HepG2 (cell line): Measurements from ENCODE around the gene ZFP90. TPM values are rescaled to one million over a fixed set of nuclear protein-coding genes. Genes with fewer than 3 reads are reported as not detected.
A peak's percentile ranks its signal among the peaks of the same experiment; 100 is the strongest.

Experiments
- BHLHE40 ChIP-seq: IDR thresholded peaks from 2 replicates; pipeline ENCODE4 v1.6.1; 2011; ENCODE audit warnings: low read length, improper control_type of control experiment
- BRCA1 ChIP-seq: sonication (generic); formaldehyde crosslinking; IDR thresholded peaks from 2 replicates; pipeline ENCODE4 v1.4.0; 2020; ENCODE audit warnings: missing genetic modification reagents
- CAMTA2 ChIP-seq: sonication (generic); formaldehyde crosslinking; IDR thresholded peaks from 2 replicates; pipeline ENCODE4 v1.4.0; 2020; ENCODE audit warnings: mild to moderate bottlenecking, missing genetic modification reagents, borderline replicate concordance
- CBX1 ChIP-seq: IDR thresholded peaks from one replicate; pipeline ENCODE4 v1.6.1; 2016; ENCODE audit warnings: antibody characterized with exemption, low read depth
- DNMT3B ChIP-seq: conservative IDR thresholded peaks from 2 replicates; pipeline ENCODE4 v1.6.1; 2016; ENCODE audit warnings: missing biosample characterization, control low read depth
- FOXP1 ChIP-seq, 2 experiments: fragments of 450-650 bp in 1 of 2; IDR thresholded peaks; 2 replicates each; pipeline ENCODE4 v1.6.1; 2017 to 2018; ENCODE audit warnings: antibody characterized with exemption in 1 of 2
- MTA3 ChIP-seq: sonication (generic); formaldehyde crosslinking; IDR thresholded peaks from 2 replicates; pipeline ENCODE4 v1.4.0; 2020; ENCODE audit warnings: missing genetic modification reagents
- MYNN ChIP-seq: sonication (generic); formaldehyde crosslinking; IDR thresholded peaks from 2 replicates; pipeline ENCODE4 v1.4.0; 2020; ENCODE audit warnings: mild to moderate bottlenecking, low read depth, missing genetic modification reagents
- NCOA1 ChIP-seq: sonication (generic); formaldehyde crosslinking; IDR thresholded peaks from 2 replicates; pipeline ENCODE4 v1.9.0; 2021; ENCODE audit warnings: missing genetic modification reagents
- PHF20 ChIP-seq: sonication (generic); formaldehyde crosslinking; IDR thresholded peaks from 2 replicates; pipeline ENCODE4 v1.5.0; 2020; ENCODE audit warnings: mild to moderate bottlenecking, missing genetic modification reagents
- PITX1 ChIP-seq: sonication (generic); formaldehyde crosslinking; IDR thresholded peaks from 2 replicates; pipeline ENCODE4 v1.5.1; 2020; ENCODE audit warnings: mild to moderate bottlenecking, missing genetic modification reagents
- SETDB1 ChIP-seq: sonication (generic); formaldehyde crosslinking; IDR thresholded peaks from 2 replicates; pipeline ENCODE4 v1.5.1; 2020; ENCODE audit warnings: missing genetic modification reagents, mild to moderate bottlenecking, borderline replicate concordance
- YEATS2 ChIP-seq: sonication (generic); formaldehyde crosslinking; IDR thresholded peaks from 2 replicates; pipeline ENCODE4 v1.4.0; 2020; ENCODE audit warnings: missing genetic modification reagents, borderline replicate concordance
- ZBTB38 ChIP-seq: sonication (generic); formaldehyde crosslinking; IDR thresholded peaks from 2 replicates; pipeline ENCODE4 v1.5.1; 2020; ENCODE audit warnings: mild to moderate bottlenecking, missing genetic modification reagents
- ZBTB42 ChIP-seq: sonication (generic); formaldehyde crosslinking; IDR thresholded peaks from 2 replicates; pipeline ENCODE4 v1.5.0; 2020; ENCODE audit warnings: mild to moderate bottlenecking, missing genetic modification reagents
- ZNF232 ChIP-seq: sonication (generic); formaldehyde crosslinking; IDR thresholded peaks from 2 replicates; pipeline ENCODE4 v1.4.0; 2020; ENCODE audit warnings: missing genetic modification reagents, borderline replicate concordance
- ZNF674 ChIP-seq: sonication (generic); formaldehyde crosslinking; IDR thresholded peaks from 2 replicates; pipeline ENCODE4 v1.5.0; 2020; ENCODE audit warnings: low read depth, mild to moderate bottlenecking, missing genetic modification reagents
- ZNF747 ChIP-seq: sonication (generic); formaldehyde crosslinking; IDR thresholded peaks from 2 replicates; pipeline ENCODE4 v1.8.1; 2023; ENCODE audit warnings: missing genetic modification reagents, mild to moderate bottlenecking, borderline replicate concordance
- polyA plus RNA-seq, 8 experiments: library from polyadenylated mRNA; depleted of rRNA in 3 of 8; stranded (reverse) in 7 of 8; unstranded in 1 of 8; fragments of >200 nt; fragmentation: Illumina TruSeq in 4 of 8; extraction: Trizol in 4 of 8; gene quantifications; 2 replicates each; pipeline versions ENCODE4 v1.2.1 to v1.2.3, GENCODE V29; 2011 to 2016; ENCODE audit warnings: low read depth in 4 of 8, missing spikeins in 1 of 8, mixed read lengths in 1 of 8; ENCODE audit not compliant: insufficient read depth in 1 of 8
- total RNA-seq, 5 experiments: library from RNA; depleted of rRNA; stranded (reverse); fragments of >200 nt; fragmentation: Illumina TruSeq; extraction: Trizol; gene quantifications; 2 replicates each; pipeline ENCODE4 v1.2.3, GENCODE V29; 2016; ENCODE audit warnings: low read depth in 1 of 5
- TF ChIP-seq, protein P1 (sequence below): sonication (generic); formaldehyde crosslinking; IDR thresholded peaks from 2 replicates; pipeline ENCODE4 v1.9.0; 2021; ENCODE audit warnings: missing genetic modification reagents, mild to moderate bottlenecking, borderline replicate concordance
- TF ChIP-seq, protein P2 (sequence below): IDR thresholded peaks from 2 replicates; pipeline ENCODE4 v1.6.1; 2016; ENCODE audit warnings: missing biosample characterization, missing genetic modification reagents, low read depth
- TF ChIP-seq, protein P3 (sequence below): IDR thresholded peaks from 2 replicates; pipeline ENCODE4 v1.6.1; 2016; ENCODE audit warnings: low read depth, borderline replicate concordance
- TF ChIP-seq, protein P4 (sequence below): IDR thresholded peaks from 2 replicates; pipeline ENCODE4 v1.6.1; 2016; ENCODE audit warnings: low read depth, control low read depth
- TF ChIP-seq, protein P5 (sequence below): sonication (generic); formaldehyde crosslinking; IDR thresholded peaks from 2 replicates; pipeline ENCODE4 v1.8.0; 2023; ENCODE audit warnings: mild to moderate bottlenecking, missing genetic modification reagents

ZFP90 gene
- total and polyA plus RNA-seq, 2 of the 13 experiments (the other 11 are each of a cell fraction or from before 2014, with no cell fraction given), result 17.6 to 18.9 TPM

DNA sequence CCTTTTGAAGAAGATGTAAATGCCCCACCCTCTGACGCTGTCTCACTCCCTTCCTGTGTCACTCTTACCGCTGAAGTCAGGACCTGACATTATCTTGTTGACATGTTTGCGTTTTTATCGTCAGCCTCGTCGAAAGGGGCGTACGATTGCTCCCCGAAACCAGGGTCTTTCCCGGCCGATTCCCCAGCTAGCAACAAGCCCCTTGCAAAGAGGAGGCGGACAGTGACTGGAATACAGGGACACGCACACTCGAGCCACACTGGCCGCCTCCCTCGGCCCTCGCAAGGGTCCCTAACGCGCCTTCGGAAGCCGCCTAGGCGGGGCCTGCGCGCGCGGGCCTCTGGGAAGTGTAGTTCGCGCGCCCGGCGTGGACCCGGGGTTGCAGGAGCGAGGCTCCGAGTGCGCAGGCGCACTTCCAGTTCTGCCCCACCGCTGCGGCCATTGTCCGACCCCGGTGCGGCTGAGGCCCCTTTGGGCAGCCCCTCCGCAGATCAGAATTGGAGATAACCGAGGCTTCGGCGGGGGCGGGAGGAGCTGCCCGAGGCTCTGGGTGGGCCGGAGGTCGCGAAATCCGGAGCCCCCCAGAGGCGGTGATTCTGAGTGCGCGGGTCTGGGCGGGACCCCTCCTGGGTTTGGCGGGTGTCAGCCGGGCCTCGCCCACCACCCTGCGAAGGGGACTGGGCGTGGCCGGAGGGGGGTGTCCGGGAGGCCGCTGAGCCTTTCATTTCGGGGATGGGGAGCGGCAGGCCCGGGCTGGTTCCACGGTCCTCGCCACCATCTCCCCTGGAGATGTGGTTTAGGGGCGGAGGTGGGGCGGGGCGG lies at the start of gene ZFP90 (continued):
- TF ChIP-seq CAMTA2 (CRISPR knock-in tag) (no peak), NCOA1 (no peak), DNMT3B (peak; percentile 86; the same call in 1 of the 2 replicates), ZNF232 (CRISPR knock-in tag) (0 out of 2 replicates have a peak, but pooled peaks have one; percentile 74), MTA3 (no peak), CBX1 (peak; percentile 77), ZNF674 (CRISPR knock-in tag) (no peak), PITX1 (CRISPR knock-in tag) (peak; percentile 47; the same call in 1 of the 2 replicates), BRCA1 (CRISPR knock-in tag) (peak; percentile 89; the same call in 1 of the 2 replicates), YEATS2 (peak; percentile 66; the same call in 1 of the 2 replicates), PHF20 (CRISPR knock-in tag) (peak; percentile 51; the same call in 1 of the 2 replicates), ZNF747 (CRISPR knock-in tag) (no peak), ZBTB42 (CRISPR knock-in tag) (peak; percentile 13; the same call in 1 of the 2 replicates), MYNN (CRISPR knock-in tag) (no peak; the same call in 1 of the 2 replicates), SETDB1 (CRISPR knock-in tag) (no peak), BHLHE40 (no peak), ZBTB38 (peak; percentile 96), FOXP1 (IDR thresholded peaks at IDR 0.05) (no peak), FOXP1 (CRISPR knock-in tag; IDR thresholded peaks at IDR 0.05) (no peak)
- TF ChIP-seq, protein P1, sequence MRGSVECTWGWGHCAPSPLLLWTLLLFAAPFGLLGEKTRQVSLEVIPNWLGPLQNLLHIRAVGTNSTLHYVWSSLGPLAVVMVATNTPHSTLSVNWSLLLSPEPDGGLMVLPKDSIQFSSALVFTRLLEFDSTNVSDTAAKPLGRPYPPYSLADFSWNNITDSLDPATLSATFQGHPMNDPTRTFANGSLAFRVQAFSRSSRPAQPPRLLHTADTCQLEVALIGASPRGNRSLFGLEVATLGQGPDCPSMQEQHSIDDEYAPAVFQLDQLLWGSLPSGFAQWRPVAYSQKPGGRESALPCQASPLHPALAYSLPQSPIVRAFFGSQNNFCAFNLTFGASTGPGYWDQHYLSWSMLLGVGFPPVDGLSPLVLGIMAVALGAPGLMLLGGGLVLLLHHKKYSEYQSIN, result no peak
- TF ChIP-seq, protein P2, sequence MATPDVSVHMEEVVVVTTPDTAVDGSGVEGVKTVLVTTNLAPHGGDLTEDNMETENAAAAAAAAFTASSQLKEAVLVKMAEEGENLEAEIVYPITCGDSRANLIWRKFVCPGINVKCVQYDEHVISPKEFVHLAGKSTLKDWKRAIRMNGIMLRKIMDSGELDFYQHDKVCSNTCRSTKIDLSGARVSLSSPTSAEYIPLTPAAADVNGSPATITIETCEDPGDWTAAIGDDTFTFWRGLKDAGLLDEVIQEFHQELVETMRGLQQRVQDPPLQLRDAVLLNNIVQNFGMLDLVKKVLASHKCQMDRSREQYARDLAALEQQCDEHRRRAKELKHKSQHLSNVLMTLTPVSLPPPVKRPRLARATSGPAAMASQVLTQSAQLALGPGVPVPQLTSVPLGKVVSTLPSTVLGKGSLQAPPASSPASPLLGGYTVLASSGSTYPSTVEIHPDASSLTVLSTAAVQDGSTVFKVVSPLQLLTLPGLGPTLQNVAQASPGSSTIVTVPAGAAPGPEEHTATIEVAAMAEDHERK, result no peak; the same call in 1 of the 2 replicates
- TF ChIP-seq, protein P3, sequence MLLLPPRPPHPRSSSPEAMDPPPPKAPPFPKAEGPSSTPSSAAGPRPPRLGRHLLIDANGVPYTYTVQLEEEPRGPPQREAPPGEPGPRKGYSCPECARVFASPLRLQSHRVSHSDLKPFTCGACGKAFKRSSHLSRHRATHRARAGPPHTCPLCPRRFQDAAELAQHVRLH (CRISPR knock-in tag), result 0 out of 2 replicates have a peak, but pooled peaks have one; percentile 53
- TF ChIP-seq, protein P4, sequence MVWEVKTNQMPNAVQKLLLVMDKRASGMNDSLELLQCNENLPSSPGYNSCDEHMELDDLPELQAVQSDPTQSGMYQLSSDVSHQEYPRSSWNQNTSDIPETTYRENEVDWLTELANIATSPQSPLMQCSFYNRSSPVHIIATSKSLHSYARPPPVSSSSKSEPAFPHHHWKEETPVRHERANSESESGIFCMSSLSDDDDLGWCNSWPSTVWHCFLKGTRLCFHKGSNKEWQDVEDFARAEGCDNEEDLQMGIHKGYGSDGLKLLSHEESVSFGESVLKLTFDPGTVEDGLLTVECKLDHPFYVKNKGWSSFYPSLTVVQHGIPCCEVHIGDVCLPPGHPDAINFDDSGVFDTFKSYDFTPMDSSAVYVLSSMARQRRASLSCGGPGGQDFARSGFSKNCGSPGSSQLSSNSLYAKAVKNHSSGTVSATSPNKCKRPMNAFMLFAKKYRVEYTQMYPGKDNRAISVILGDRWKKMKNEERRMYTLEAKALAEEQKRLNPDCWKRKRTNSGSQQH (CRISPR knock-in tag), result no peak; the same call in 1 of the 2 replicates
- TF ChIP-seq, protein P5, sequence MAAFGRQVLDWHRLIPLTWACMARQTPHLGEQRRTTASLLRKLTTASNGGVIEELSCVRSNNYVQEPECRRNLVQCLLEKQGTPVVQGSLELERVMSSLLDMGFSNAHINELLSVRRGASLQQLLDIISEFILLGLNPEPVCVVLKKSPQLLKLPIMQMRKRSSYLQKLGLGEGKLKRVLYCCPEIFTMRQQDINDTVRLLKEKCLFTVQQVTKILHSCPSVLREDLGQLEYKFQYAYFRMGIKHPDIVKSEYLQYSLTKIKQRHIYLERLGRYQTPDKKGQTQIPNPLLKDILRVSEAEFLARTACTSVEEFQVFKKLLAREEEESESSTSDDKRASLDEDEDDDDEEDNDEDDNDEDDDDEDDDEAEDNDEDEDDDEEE (CRISPR knock-in tag), result 0 out of 2 replicates have a peak, but pooled peaks have one; percentile 57
